HepG2 (cell line): ENCODE measurements around the gene GART. TPM values are rescaled to one million over a fixed set of nuclear protein-coding genes. Genes with fewer than 3 reads are reported as not detected.

Source experiments
- CCDC6 ChIP-seq: sonication (generic); formaldehyde crosslinking; IDR thresholded peaks from 2 replicates; pipeline ENCODE4 v1.8.1; 2022; ENCODE audit warnings: mild to moderate bottlenecking, missing genetic modification reagents, moderate library complexity
- CENPBD1 ChIP-seq: sonication (generic); formaldehyde crosslinking; IDR thresholded peaks from 2 replicates; pipeline ENCODE4 v1.8.0; 2022; ENCODE audit warnings: missing genetic modification reagents, low read depth, mild to moderate bottlenecking, borderline replicate concordance
- HIVEP1 ChIP-seq: sonication (generic); formaldehyde crosslinking; IDR thresholded peaks from 2 replicates; pipeline ENCODE4 v1.4.0; 2020; ENCODE audit warnings: mild to moderate bottlenecking, missing genetic modification reagents
- HOMEZ ChIP-seq: IDR thresholded peaks from 2 replicates; pipeline ENCODE4 v1.6.1; 2016; ENCODE audit warnings: low read depth
- KLF9 ChIP-seq: IDR thresholded peaks from 2 replicates; pipeline ENCODE4 v1.6.1; 2016; ENCODE audit warnings: low read depth
- MIER3 ChIP-seq: IDR thresholded peaks from 2 replicates; pipeline ENCODE4 v1.6.1; 2016; ENCODE audit warnings: missing compliant biosample characterization, borderline replicate concordance
- MYPOP ChIP-seq: sonication (generic); formaldehyde crosslinking; IDR thresholded peaks from 2 replicates; pipeline ENCODE4 v1.8.1; 2023; ENCODE audit warnings: mild to moderate bottlenecking, moderate library complexity, missing genetic modification reagents
- POLR2A ChIP-seq, 2 experiments: IDR thresholded peaks; 2 replicates each; pipeline ENCODE4 v1.6.1; 2011; ENCODE audit warnings: low read depth in 2 of 2, low read length in 2 of 2, mild to moderate bottlenecking in 1 of 2, moderate library complexity in 1 of 2; ENCODE audit not compliant: insufficient read depth in 1 of 2
- TMF1 ChIP-seq: sonication (generic); formaldehyde crosslinking; IDR thresholded peaks from 2 replicates; pipeline ENCODE4 v1.8.1; 2022; ENCODE audit warnings: low read depth, missing genetic modification reagents
- ZBTB2 ChIP-seq: sonication (generic); formaldehyde crosslinking; IDR thresholded peaks from 2 replicates; pipeline ENCODE4 v1.8.0; 2022; ENCODE audit warnings: low read depth, missing genetic modification reagents
- ZBTB34 ChIP-seq: sonication (generic); formaldehyde crosslinking; IDR thresholded peaks from 2 replicates; pipeline ENCODE4 v1.8.0; 2022; ENCODE audit warnings: mild to moderate bottlenecking, missing genetic modification reagents
- ZFP91 ChIP-seq: sonication (generic); formaldehyde crosslinking; IDR thresholded peaks from 2 replicates; pipeline ENCODE4 v1.9.0; 2022; ENCODE audit warnings: missing genetic modification reagents, mild to moderate bottlenecking, borderline replicate concordance
- ZNF18 ChIP-seq: sonication (generic); formaldehyde crosslinking; IDR thresholded peaks from 2 replicates; pipeline ENCODE4 v1.8.0; 2022; ENCODE audit warnings: mild to moderate bottlenecking, missing genetic modification reagents; ENCODE audit not compliant: insufficient replicate concordance
- ZNF232 ChIP-seq: sonication (generic); formaldehyde crosslinking; IDR thresholded peaks from 2 replicates; pipeline ENCODE4 v1.4.0; 2020; ENCODE audit warnings: missing genetic modification reagents, borderline replicate concordance
- ZNF546 ChIP-seq: sonication (generic); formaldehyde crosslinking; conservative IDR thresholded peaks from 2 replicates; pipeline ENCODE4 v1.8.1; 2023; ENCODE audit warnings: mild to moderate bottlenecking, missing genetic modification reagents
- ZNF850 ChIP-seq: sonication (generic); formaldehyde crosslinking; conservative IDR thresholded peaks from 2 replicates; pipeline ENCODE4 v1.9.0; 2021; ENCODE audit warnings: mild to moderate bottlenecking, missing genetic modification reagents
- polyA plus RNA-seq, 8 experiments: library from polyadenylated mRNA; depleted of rRNA in 3 of 8; stranded (reverse) in 7 of 8; unstranded in 1 of 8; fragments of >200 nt; fragmentation: Illumina TruSeq in 4 of 8; extraction: Trizol in 4 of 8; gene quantifications; 2 replicates each; pipeline versions ENCODE4 v1.2.1 to v1.2.3, GENCODE V29; 2011 to 2016; ENCODE audit warnings: low read depth in 4 of 8, missing spikeins in 1 of 8, mixed read lengths in 1 of 8; ENCODE audit not compliant: insufficient read depth in 1 of 8
- total RNA-seq, 5 experiments: library from RNA; depleted of rRNA; stranded (reverse); fragments of >200 nt; fragmentation: Illumina TruSeq; extraction: Trizol; gene quantifications; 2 replicates each; pipeline ENCODE4 v1.2.3, GENCODE V29; 2016; ENCODE audit warnings: low read depth in 1 of 5

The GART gene
- total and polyA plus RNA-seq, 2 of the 13 experiments (the other 11 are each of a cell fraction or from before 2014, with no cell fraction given) = 17.9 to 109 TPM

- peak; percentile 91 for TF ChIP-seq ZBTB2
- TF ChIP-seq POLR2A (IDR thresholded peaks at IDR 0.05; ENCODE audit: insufficient read depth in 1 of 2, low read depth in 2 of 2, low read length in 2 of 2) = peak; percentile 89 to 90
- TF ChIP-seq ZBTB34 (CRISPR knock-in tag) = no peak
- no peak for TF ChIP-seq MIER3 (CRISPR knock-in tag)
- peak; percentile 28; the same call in 1 of the 2 replicates for TF ChIP-seq MYPOP (CRISPR knock-in tag)
- TF ChIP-seq CENPBD1 (CRISPR knock-in tag) = no peak
- no peak for TF ChIP-seq ZNF232
- TF ChIP-seq HIVEP1 (CRISPR knock-in tag) = no peak
- no peak for TF ChIP-seq ZNF18 (CRISPR knock-in tag)
- TF ChIP-seq CCDC6 (CRISPR knock-in tag) = peak; percentile 73
- peak; percentile 8; the same call in 1 of the 2 replicates for TF ChIP-seq ZFP91
- 0 out of 2 replicates have a peak, but pooled peaks have one; percentile 9 for TF ChIP-seq HOMEZ (CRISPR knock-in tag)
- no peak for TF ChIP-seq KLF9
- no peak for TF ChIP-seq ZNF850
- TF ChIP-seq TMF1 (CRISPR knock-in tag) = 0 out of 2 replicates have a peak, but pooled peaks have one; percentile 36
- peak; percentile 73; the same call in 1 of the 2 replicates for TF ChIP-seq ZNF546 (CRISPR knock-in tag)
Observed at GRCh38 chr21:33479679-33480480, 62.0 kb downstream of the GART start, which contains the start of gene TMEM50B (continued).
